Activated naive CD8-positive, alpha-beta T cell treated with anti-CD3 and anti-CD28 coated beads, Interleukin-2, amount 50 U/mL, for 24 hours (primary cell): ENCODE results near the gene KLF11.
"Not testable (repeated sequence)": the region's sequence is repeated elsewhere in the genome, so short reads cannot be mapped to it uniquely, and the experiment has no call there.

ENCODE experiments used
- ATAC-seq: fragments of 150-1000 bp; cut with Tn5 transposase; one replicate; pipeline ENCODE4 v1.10.0; 2021
- DNase-seq: peaks from one replicate; pipeline ENCODE4 v3.0.0; 2021
- H3K27ac Mint-ChIP-seq: one replicate; pipeline ENCODE4 v1.8.0; 2021; ENCODE audit warnings: mild to moderate bottlenecking, mixed read lengths
- H3K27me3 Mint-ChIP-seq: one replicate; pipeline ENCODE4 v1.8.0; 2021; ENCODE audit warnings: mixed read lengths
- H3K36me3 Mint-ChIP-seq: one replicate; pipeline ENCODE4 v1.8.0; 2021; ENCODE audit warnings: low read depth, mixed read lengths
- H3K4me1 Mint-ChIP-seq: one replicate; pipeline ENCODE4 v1.8.0; 2021; ENCODE audit warnings: mixed read lengths
- H3K4me3 Mint-ChIP-seq: one replicate; pipeline ENCODE4 v1.8.0; 2021; ENCODE audit warnings: mild to moderate bottlenecking, moderate library complexity, mixed read lengths
- H3K9me3 Mint-ChIP-seq: one replicate; pipeline ENCODE4 v1.8.0; 2021; ENCODE audit warnings: mixed read lengths

The KLF11 gene

GRCh38 chr2:10005461-10006235 lies 37.7 kb upstream of the KLF11 start:
- Mint-ChIP-seq H3K4me1 (no peaks in the 10 kb centered on the region), H3K27me3 (peaks cover 12% of the 10 kb centered on the region), H3K4me3 (no peak overlapping the region), H3K36me3 (no peaks in the 10 kb centered on the region), H3K27ac (no peak overlapping the region), H3K9me3 (no peaks in the 10 kb centered on the region)
- DNase-seq = no peak
- ATAC-seq = no peak

GRCh38 chr2:10006236-10007161 lies 36.9 kb upstream of the KLF11 start:
- no peaks in the 10 kb centered on the region for H3K36me3 Mint-ChIP-seq
- H3K4me1 Mint-ChIP-seq = no peaks in the 10 kb centered on the region
- peaks cover 12% of the 10 kb centered on the region for H3K27me3 Mint-ChIP-seq
- no peak overlapping the region for H3K4me3 Mint-ChIP-seq
- DNase-seq (no peak), ATAC-seq (peak; percentile 40)
- no peak overlapping the region for H3K27ac Mint-ChIP-seq
- H3K9me3 Mint-ChIP-seq = no peaks in the 10 kb centered on the region

GRCh38 chr2:10007435-10007834 lies 35.9 kb upstream of the KLF11 start:
- ATAC-seq (no peak), DNase-seq (no peak)
- peaks cover 12% of the 10 kb centered on the region for H3K27me3 Mint-ChIP-seq
- H3K4me1 Mint-ChIP-seq = no peaks in the 10 kb centered on the region
- H3K4me3 Mint-ChIP-seq = no peak overlapping the region
- no peaks in the 10 kb centered on the region for H3K36me3 Mint-ChIP-seq
- no peaks in the 10 kb centered on the region for H3K9me3 Mint-ChIP-seq
- H3K27ac Mint-ChIP-seq = no peak overlapping the region

DNA sequence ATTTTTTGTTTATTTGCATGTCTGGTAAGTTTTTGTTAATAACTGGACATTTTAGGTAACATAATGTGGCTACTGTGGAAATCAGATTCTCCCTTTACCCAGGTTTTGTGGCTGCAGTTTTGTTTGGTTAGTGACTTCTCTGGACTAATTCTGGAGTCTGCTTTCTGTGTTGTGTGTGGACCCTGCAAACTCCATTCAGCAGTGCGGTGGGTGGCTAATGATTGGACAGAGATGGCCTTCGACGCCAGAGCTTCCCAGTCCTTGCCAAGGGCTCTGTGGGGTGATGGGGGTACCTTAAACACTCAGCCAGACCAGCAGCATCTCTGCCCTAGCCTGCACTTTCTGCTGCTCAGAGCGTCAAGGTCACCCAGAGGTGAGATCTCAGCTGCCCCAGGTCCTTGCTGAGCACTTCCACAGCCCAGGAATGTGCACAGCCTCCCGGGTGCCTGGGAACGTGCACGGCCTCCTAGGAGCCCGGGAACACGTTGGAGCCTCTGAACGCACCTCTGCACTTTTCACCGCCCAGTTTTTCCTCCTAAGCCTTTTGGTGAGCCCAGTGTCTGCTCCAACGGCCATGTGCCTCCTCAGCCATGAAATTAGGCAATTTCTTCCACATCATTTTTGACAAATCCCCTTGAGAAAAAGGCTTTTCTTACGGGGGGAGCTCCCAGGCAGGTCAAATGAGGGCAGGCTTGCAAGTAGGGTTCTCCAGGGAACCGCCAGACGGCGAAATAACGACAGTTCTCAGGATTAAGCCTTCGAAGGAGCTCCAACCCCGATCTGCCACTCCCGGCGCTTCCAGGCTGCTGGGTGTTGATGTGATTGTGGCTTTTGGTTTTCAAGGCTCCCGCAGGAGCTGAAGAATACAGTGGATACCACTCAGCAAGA lies 35.2 kb upstream of the KLF11 start:
- no peaks in the 10 kb centered on the region for H3K36me3 Mint-ChIP-seq

DNA sequence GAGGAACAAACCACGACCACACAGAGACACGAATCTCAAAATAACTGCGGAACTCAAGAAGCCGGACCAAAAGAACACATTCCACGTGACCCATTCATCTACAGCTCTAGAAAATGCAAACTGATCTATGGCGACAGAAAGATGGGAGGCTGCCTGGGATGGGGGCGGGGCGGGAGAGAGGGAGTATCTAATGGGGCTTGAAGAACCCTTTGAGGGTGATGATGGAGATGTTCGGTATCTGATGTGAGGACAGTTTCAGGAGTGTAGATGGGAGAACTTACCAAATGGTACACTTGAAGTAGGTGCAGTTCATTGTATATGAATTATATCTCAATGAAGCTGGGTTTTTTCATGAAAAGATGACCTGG lies 34.6 kb upstream of the KLF11 start:
- DNase-seq (no peak), ATAC-seq (no peak)
- no peaks in the 10 kb centered on the region for H3K36me3 Mint-ChIP-seq
- no peaks in the 10 kb centered on the region for H3K4me1 Mint-ChIP-seq
- peaks cover 12% of the 10 kb centered on the region for H3K27me3 Mint-ChIP-seq
- no peaks in the 10 kb centered on the region for H3K9me3 Mint-ChIP-seq
- no peak overlapping the region for H3K27ac Mint-ChIP-seq
- H3K4me3 Mint-ChIP-seq = no peak overlapping the region

More for the DNA sequence above, 35.2 kb upstream of the KLF11 start:
- ATAC-seq (no peak), DNase-seq (no peak)
- Mint-ChIP-seq H3K4me1 (no peaks in the 10 kb centered on the region), H3K27ac (no peak overlapping the region), H3K27me3 (peaks cover 12% of the 10 kb centered on the region), H3K9me3 (no peaks in the 10 kb centered on the region), H3K4me3 (no peak overlapping the region)

GRCh38 chr2:10009271-10009810 lies 34.0 kb upstream of the KLF11 start:
- no peaks in the 10 kb centered on the region for H3K36me3 Mint-ChIP-seq
- ATAC-seq (no peak), DNase-seq (no peak)
- no peak overlapping the region for H3K4me3 Mint-ChIP-seq
- H3K4me1 Mint-ChIP-seq = no peaks in the 10 kb centered on the region
- H3K27me3 Mint-ChIP-seq = peaks cover 12% of the 10 kb centered on the region
- H3K27ac Mint-ChIP-seq = no peak overlapping the region
- H3K9me3 Mint-ChIP-seq = no peaks in the 10 kb centered on the region

DNA sequence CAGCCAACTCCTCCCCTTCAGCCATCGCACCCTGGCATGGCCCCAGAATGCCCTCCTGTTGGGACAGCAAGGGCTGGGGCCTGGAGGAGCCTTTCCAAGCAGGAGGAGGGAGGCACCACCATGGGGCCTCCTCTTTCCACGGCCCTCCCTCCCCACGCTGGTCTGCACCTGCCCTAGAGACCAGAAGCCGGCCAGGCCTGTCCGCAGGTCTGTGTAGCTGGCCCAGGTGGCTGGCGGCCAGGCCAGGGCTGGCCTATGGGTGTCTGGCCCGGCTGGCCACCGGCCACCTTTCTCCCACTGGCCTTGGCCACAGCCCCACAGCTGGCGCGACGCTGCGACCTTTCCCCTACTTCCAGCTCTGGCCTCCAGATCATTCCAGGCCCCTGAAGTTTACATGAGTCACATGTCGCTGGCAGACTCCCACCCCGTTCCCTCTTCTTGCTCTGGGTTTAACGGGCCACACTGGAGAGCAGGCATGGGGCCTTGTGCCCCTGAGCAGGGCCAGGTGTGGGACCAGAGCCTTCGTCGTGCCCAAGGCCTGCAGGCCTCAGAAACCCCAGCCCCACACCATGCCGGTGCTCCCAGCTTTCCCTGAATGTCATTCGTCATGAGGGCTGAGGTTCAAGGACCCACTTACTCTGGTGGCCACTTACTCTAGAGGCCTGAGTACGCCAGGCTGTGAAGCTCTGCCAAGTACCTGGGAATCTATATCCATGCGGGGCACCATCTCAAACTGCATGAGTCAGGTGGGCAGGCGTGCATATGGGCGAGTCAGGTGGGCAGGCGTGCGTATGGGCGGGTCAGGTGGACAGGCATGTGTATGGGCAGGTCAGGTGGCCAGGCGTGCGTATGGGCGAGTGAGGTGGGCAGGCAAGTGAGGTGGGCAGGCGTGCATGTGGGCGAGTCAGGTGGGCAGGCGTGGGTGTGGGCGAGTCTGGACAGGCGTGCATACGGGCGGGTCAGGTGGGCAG lies 33.3 kb upstream of the KLF11 start:
- DNase-seq (no peak), ATAC-seq (no peak)
- no peaks in the 10 kb centered on the region for H3K9me3 Mint-ChIP-seq
- no peaks in the 10 kb centered on the region for H3K4me1 Mint-ChIP-seq
- H3K4me3 Mint-ChIP-seq = no peak overlapping the region
- H3K27me3 Mint-ChIP-seq = peaks cover 12% of the 10 kb centered on the region
- no peaks in the 10 kb centered on the region for H3K36me3 Mint-ChIP-seq
- H3K27ac Mint-ChIP-seq = no peak overlapping the region

- not testable (repeated sequence) for H3K27ac Mint-ChIP-seq, H3K36me3 Mint-ChIP-seq, ATAC-seq, DNase-seq, H3K4me1 Mint-ChIP-seq, H3K4me3 Mint-ChIP-seq, H3K9me3 Mint-ChIP-seq, H3K27me3 Mint-ChIP-seq
Measured at GRCh38 chr2:10010861-10011605, 32.3 kb upstream of the KLF11 start.

GRCh38 chr2:10011606-10012325 lies 31.6 kb upstream of the KLF11 start:
- H3K36me3 Mint-ChIP-seq, H3K27ac Mint-ChIP-seq, H3K9me3 Mint-ChIP-seq, H3K27me3 Mint-ChIP-seq, H3K4me3 Mint-ChIP-seq, ATAC-seq, H3K4me1 Mint-ChIP-seq, DNase-seq: not testable (repeated sequence)

DNA sequence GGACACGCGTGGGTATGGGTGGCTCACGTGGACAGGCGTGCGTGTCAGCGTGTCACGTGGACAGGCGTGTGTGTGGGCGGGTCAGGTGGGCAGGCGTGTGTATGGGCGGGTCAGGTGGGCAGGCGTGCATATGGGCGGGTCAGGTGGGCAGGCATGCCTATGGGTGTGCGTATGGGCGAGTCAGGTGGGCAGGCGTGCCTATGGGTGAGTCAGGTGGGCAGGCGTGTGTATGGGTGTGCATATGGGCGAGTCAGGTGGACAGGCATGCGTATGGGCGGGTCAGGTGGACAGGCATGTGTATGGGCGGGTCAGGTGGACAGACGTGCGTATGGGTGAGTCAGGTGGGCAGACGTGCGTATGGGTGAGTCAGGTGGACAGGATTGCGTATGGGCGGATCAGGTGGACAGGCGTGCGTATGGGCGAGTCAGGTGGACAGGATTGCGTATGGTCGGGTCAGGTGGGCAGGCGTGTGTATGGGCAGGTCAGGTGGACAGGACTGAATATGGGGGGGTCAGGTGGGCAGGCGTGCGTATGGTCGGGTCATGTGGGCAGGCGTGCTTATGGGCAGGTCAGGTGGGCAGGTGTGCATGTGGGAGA lies 30.9 kb upstream of the KLF11 start:
- H3K9me3 Mint-ChIP-seq, H3K36me3 Mint-ChIP-seq, H3K27ac Mint-ChIP-seq, H3K4me1 Mint-ChIP-seq, H3K27me3 Mint-ChIP-seq, H3K4me3 Mint-ChIP-seq, ATAC-seq, DNase-seq: not testable (repeated sequence)

DNA sequence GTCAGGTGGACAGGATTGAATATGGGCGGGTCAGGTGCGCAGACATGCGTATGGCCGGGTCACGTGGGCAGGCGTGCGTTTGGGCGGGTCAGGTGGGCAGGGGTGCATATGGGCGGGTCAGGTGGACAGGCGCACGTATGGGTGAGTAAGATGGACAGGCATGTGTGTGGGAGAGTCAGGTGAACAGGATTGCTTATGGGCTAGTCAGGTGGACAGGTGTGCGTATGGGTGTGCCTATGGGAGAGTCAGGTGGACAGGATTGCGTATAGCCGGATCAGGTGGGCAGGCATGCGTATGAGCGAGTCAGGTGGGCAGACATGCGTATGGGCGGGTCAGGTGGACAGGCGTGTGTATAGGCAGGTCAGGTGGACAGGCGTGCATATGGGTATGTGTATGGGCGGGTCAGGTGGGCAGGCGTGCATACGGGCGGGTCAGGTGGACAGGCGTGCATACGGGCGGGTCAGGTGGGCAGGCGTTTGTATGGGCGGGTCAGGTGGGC lies 30.3 kb upstream of the KLF11 start:
- Mint-ChIP-seq H3K36me3 (no peaks in the 10 kb centered on the region), H3K27me3 (peaks cover 3% of the 10 kb centered on the region), H3K9me3 (no peaks in the 10 kb centered on the region), H3K27ac (no peak overlapping the region), H3K4me3 (no peak overlapping the region), H3K4me1 (no peaks in the 10 kb centered on the region)
- ATAC-seq (peak; percentile 24), DNase-seq (no peak)
